Keratinocyte (primary cell): ENCODE results near the gene METTL2A.

Experiments
- CTCF ChIP-seq, 3 experiments: IDR thresholded peaks in 1 of 3; conservative IDR thresholded peaks in 1 of 3; optimal IDR thresholded peaks in 1 of 3; 2 replicates in 2 of 3; 3 replicates in 1 of 3; pipeline versions ENCODE3 to v1.5.1; 2011; ENCODE audit warnings: low read length in 3 of 3, mild to moderate bottlenecking in 3 of 3, moderate library complexity in 2 of 3, control low read depth in 1 of 3, inconsistent platforms in 1 of 3; ENCODE audit not compliant: insufficient read depth in 2 of 3; ENCODE audit errors: extremely low read depth in 1 of 3
- EZH2 ChIP-seq: IDR thresholded peaks from one replicate; pipeline ENCODE4 v1.6.1; 2012; ENCODE audit warnings: inconsistent platforms, mild to moderate bottlenecking, low read length, moderate library complexity

- TF ChIP-seq CTCF (optimal IDR thresholded peaks at IDR 0.05 in 1 of 3, IDR thresholded peaks at IDR 0.05 in 1 of 3, conservative IDR thresholded peaks at IDR 0.05 in 1 of 3; ENCODE audit: extremely low read depth in 1 of 3, insufficient read depth in 2 of 3, low read length in 3 of 3): no peak
- no peak for TF ChIP-seq EZH2
Observed at GRCh38 chr17:62444063-62444462, 20.4 kb downstream of the METTL2A start.
